A549 treated with DMSO at 1 μM for 4 hours (cell line): ENCODE results near the gene TOMM7. TPM values are rescaled to one million over a fixed set of nuclear protein-coding genes. Genes with fewer than 3 reads are reported as not detected.

Experiments used
- total RNA-seq: library from RNA; stranded (reverse); fragments of 200-300 nt; extraction: Qiagen RNA extraction; gene quantifications from 5 replicates; pipeline ENCODE4 v1.2.3, GENCODE V29; 2022; ENCODE audit warnings: low read depth

The TOMM7 gene
- 418 to 1,219 TPM (median 477 TPM) in 5 replicates for total RNA-seq

DNA sequence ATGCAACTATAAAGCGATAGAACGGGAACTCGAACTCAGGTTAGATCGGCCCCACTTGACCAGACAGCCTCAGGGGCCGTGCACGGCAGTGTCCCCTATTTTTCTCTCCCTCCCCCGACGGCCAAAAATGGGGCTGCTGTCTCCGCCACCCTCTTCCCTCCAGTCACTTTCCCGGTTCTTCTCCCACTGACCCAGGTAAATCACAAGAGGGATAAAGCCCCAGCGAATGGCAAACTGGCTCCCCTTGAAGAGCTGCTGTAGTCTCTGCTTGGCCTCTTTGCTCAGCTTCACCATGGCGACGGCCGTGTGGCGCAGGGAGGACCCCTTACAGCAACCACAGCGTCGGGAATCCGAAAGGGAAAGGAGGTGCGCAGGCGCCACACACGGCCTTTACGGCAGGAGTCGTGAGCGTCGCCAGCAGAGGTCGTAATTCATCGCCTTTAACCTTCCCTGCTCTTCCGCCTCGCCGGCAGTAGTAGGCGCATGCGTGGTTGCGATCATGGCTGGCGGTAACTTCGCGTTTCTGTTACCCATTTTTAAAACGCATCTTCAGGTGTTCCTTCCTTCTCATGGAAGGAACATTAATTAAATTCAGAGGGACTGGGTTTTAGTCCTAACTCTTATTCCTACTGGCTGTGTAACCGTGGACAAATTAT lies at the start of gene TOMM7:
TSS of gene TOMM7 (minus strand) at position 364 of the 656 bp plus-strand sequence. CDS start at position 294, 70 bp downstream.

Other genes with a start within 250 kb of the TOMM7 start
- 2.3 to 7.6 TPM (median 3.2 TPM) in 5 replicates for gene IL6, start 95.6 kb downstream of the TOMM7 start, total RNA-seq
- gene HYCC1, start 191.3 kb upstream of the TOMM7 start, total RNA-seq: 15.9 to 25.1 TPM (median 20.6 TPM) in 5 replicates